ENCODE results near the gene ST7. TPM values are rescaled to one million over a fixed set of nuclear protein-coding genes. Genes with fewer than 3 reads are reported as not detected.

ST7 gene
- total and polyA plus RNA-seq, 2 of the 8 experiments (the other 6 are each of a cell fraction or from before 2014, with no cell fraction given), result 16.3 to 18.0 TPM

DNA sequence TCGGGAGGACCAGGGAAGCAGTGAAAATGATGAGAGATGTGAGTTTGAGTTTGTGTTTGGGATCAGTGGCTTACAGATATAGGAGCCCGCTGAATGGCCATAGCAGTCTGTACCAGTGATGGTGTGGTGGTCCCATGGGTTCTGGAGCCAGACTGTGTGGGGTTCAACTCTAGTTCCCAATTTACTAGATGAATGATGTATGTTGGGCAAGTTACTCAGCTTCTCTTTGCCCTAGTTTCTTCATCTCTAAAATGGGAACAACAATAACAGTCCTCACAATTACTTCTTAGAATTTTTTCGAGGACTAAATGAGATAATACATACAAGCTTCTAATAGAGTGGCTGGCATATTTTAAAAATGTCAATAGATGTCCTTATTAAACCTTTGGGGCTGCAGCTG is 185.2 kb downstream of the ST7 start:
- Histone ChIP-seq H4K20me1 (replicated peaks in 1 of 2; ENCODE audit: control insufficient read depth in 1 of 2, insufficient read depth in 2 of 2, low read length in 2 of 2) (no peaks in the 10 kb centered on the region), H3K9me3 (ENCODE audit: insufficient read depth in 2 of 2, low read depth in 1 of 2, low read length in 1 of 2) (no peaks in the 10 kb centered on the region), H2BK120ac (replicated peaks; ENCODE audit: low read depth, low read length) (peak overlapping the region; percentile 52), H3K79me2 (ENCODE audit: control insufficient read depth in 1 of 2, insufficient read depth in 2 of 2, low read length in 2 of 2) (no peaks in the 10 kb centered on the region), H4K91ac (replicated peaks; ENCODE audit: insufficient read length, low read length) (peak overlapping the region; percentile 36), H2BK20ac (ENCODE audit: low read length) (peak overlapping the region; percentile 84; the same call in 1 of the 2 replicates), H2AFZ (ENCODE audit: low read length) (no peak overlapping the region), H3K14ac (ENCODE audit: insufficient read length) (no peak overlapping the region), H3K4me1 (replicated peaks in 1 of 4; ENCODE audit: control insufficient read depth in 3 of 4, insufficient read depth in 4 of 4, low read length in 3 of 4) (peaks cover 1 to 17% (median 10%) of the 10 kb centered on the region in 4 experiments; a peak in 4 of 7 replicates), H2BK12ac (ENCODE audit: low read depth, low read length) (peak overlapping the region; percentile 82; the same call in 1 of the 2 replicates), H3K23me2 (ENCODE audit: low read depth, low read length) (no peaks in the 10 kb centered on the region), H3K4ac (replicated peaks; ENCODE audit: insufficient read length, low read depth, low read length) (peak overlapping the region; percentile 6), H2BK5ac (ENCODE audit: low read depth, low read length) (peak overlapping the region; percentile 63; the same call in 1 of the 2 replicates), H3K9ac (replicated peaks in 1 of 4; ENCODE audit: extremely low read depth in 1 of 4, low read depth in 3 of 4, low read length in 3 of 4) (no peak overlapping the region), H3K23ac (ENCODE audit: insufficient read length) (no peak overlapping the region), H3K56ac (replicated peaks; ENCODE audit: insufficient read length, low read depth, low read length) (no peak overlapping the region), H3K4me2 (ENCODE audit: insufficient read depth in 1 of 2, low read depth in 2 of 2, low read length in 2 of 2) (0 out of 4 replicates have a peak overlapping the region, but pooled peaks of 1 of the 2 experiments have one; percentile 2), H3K27me3 (replicated peaks in 1 of 4; ENCODE audit: control insufficient read depth in 3 of 4, extremely low read depth in 1 of 4, insufficient read depth in 3 of 4, low read length in 3 of 4) (no peaks in the 10 kb centered on the region), H3K4me3 (ENCODE audit: extremely low read depth in 1 of 4, insufficient read depth in 2 of 4, low read depth in 3 of 4, low read length in 4 of 4) (peak overlapping the region in 1 of 4 experiments; percentile 22; a peak in 1 of 8 replicates), H4K5ac (ENCODE audit: insufficient read length, low read depth, low read length) (no peak overlapping the region), H2BK15ac (ENCODE audit: low read length) (no peak overlapping the region), H3K27ac (ENCODE audit: low read depth, low read length) (no peak overlapping the region), H3K18ac (ENCODE audit: extremely low read depth, low read length) (no peak overlapping the region), H3K36me3 (ENCODE audit: control insufficient read depth in 2 of 4, insufficient read depth in 4 of 4, low read length in 3 of 4) (no peaks in the 10 kb centered on the region; a peak in 2 of 8 replicates), H4K8ac (ENCODE audit: extremely low read depth, insufficient read depth, low read length) (no peak overlapping the region), H3K79me1 (ENCODE audit: low read depth, low read length) (no peaks in the 10 kb centered on the region), H2AK5ac (ENCODE audit: low read depth, low read length) (peak overlapping the region; percentile 57; the same call in 1 of the 2 replicates)
- DNase-seq (ENCODE audit: low read depth in 1 of 2, low spot score in 2 of 2) (no peak), FAIRE-seq (no peak)
- WGBS, 2 experiments (ENCODE audit: extremely low coverage in 1 of 2, insufficient coverage in 1 of 2, insufficient read length in 1 of 2, insufficient replicate concordance in 2 of 2, low coverage in 1 of 2, low lambda C conversion rate in 2 of 2, missing lambda C conversion rate in 1 of 2), result 74% methylated on average over 3 of the region's 3 CpGs; no CpG with 5 or more reads in 1 of the 2 experiments
- TF ChIP-seq SAP30 (IDR thresholded peaks at IDR 0.05; ENCODE audit: insufficient read depth, insufficient replicate concordance, low read length), result no peak
- no peak for TF ChIP-seq TBP (IDR thresholded peaks at IDR 0.05; ENCODE audit: low read depth, low read length)
- TF ChIP-seq SP1 (IDR thresholded peaks at IDR 0.05; ENCODE audit: low read depth, low read length), result no peak
- TF ChIP-seq ZNF274 (IDR thresholded peaks at IDR 0.05; ENCODE audit: borderline replicate concordance, extremely low read depth, low read length), result no peak
- TF ChIP-seq, protein P1, sequence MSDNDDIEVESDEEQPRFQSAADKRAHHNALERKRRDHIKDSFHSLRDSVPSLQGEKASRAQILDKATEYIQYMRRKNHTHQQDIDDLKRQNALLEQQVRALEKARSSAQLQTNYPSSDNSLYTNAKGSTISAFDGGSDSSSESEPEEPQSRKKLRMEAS (IDR thresholded peaks at IDR 0.05), result no peak
- no peak for TF ChIP-seq BACH1 (IDR thresholded peaks at IDR 0.05; ENCODE audit: low read length)
- no peak for TF ChIP-seq POLR2AphosphoS5 (IDR thresholded peaks at IDR 0.05; ENCODE audit: low read depth, low read length)
- ChIA-PET POLR2A (ENCODE audit: partially characterized antibody) (no interaction called here), CTCF (ENCODE audit: partially characterized antibody) (interaction anchor here (1.0 to 1.5 kb wide), 2 partner anchors 11 to 206 kb away, joined by 3 to 4 read pairs; no protein-coding TSS in a partner anchor)

Measured in H1 (cell line).